Astrocyte (in vitro differentiated cells and primary cell): ENCODE data around the gene ZNF407. TPM values are rescaled to one million over a fixed set of nuclear protein-coding genes. Genes with fewer than 3 reads are reported as not detected.

Experiments
- DNase-seq: peaks from one replicate; pipeline ENCODE4 v3.0.0-alpha.2; 2010; ENCODE audit warnings: low read depth
- FAIRE-seq: peaks from 2 replicates; lab custom pipeline; 2011; peaks lifted over from hg19 to GRCh38; lab: Jason Lieb, UNC
- H2AFZ ChIP-seq: 2 replicates; pipeline ENCODE4 v1.6.0; 2012; ENCODE audit warnings: low read depth, low read length, inconsistent platforms
- H3K27ac ChIP-seq: 2 replicates; pipeline ENCODE4 v1.5.1; 2011; ENCODE audit warnings: low read depth, low read length, inconsistent platforms
- H3K27me3 ChIP-seq: 2 replicates; pipeline ENCODE4 v1.6.0; 2011; ENCODE audit warnings: low read length, inconsistent platforms; ENCODE audit not compliant: insufficient read depth
- H3K36me3 ChIP-seq: 2 replicates; pipeline ENCODE4 v1.5.1; 2011; ENCODE audit warnings: low read length, inconsistent platforms; ENCODE audit not compliant: insufficient read depth
- H3K4me1 ChIP-seq: 2 replicates; pipeline ENCODE4 v1.5.1; 2011; ENCODE audit warnings: low read length, inconsistent platforms; ENCODE audit not compliant: insufficient read depth
- H3K4me2 ChIP-seq: 2 replicates; pipeline ENCODE4 v1.6.0; 2012; ENCODE audit warnings: low read length, inconsistent platforms
- H3K4me3 ChIP-seq: 2 replicates; pipeline ENCODE4 v1.5.1; 2011; ENCODE audit warnings: low read depth, mild to moderate bottlenecking, low read length, inconsistent platforms; ENCODE audit not compliant: insufficient read depth
- H3K79me2 ChIP-seq: 2 replicates; pipeline ENCODE4 v1.6.0; 2012; ENCODE audit warnings: mild to moderate bottlenecking, low read length, inconsistent platforms; ENCODE audit not compliant: insufficient read depth
- H3K9ac ChIP-seq: 2 replicates; pipeline ENCODE4 v1.6.0; 2012; ENCODE audit warnings: mild to moderate bottlenecking, low read length, inconsistent platforms
- H3K9me3 ChIP-seq: 2 replicates; pipeline ENCODE4 v1.5.1; 2012; ENCODE audit warnings: low read depth, mild to moderate bottlenecking, low read length, inconsistent platforms; ENCODE audit not compliant: insufficient read depth
- H4K20me1 ChIP-seq: 2 replicates; pipeline ENCODE4 v1.6.0; 2012; ENCODE audit warnings: low read length, inconsistent platforms; ENCODE audit not compliant: insufficient read depth
- H3K27ac Mint-ChIP-seq: one replicate; pipeline ENCODE4 v1.8.0; 2021; ENCODE audit warnings: mild to moderate bottlenecking, mixed read lengths; ENCODE audit not compliant: unreplicated experiment
- H3K27me3 Mint-ChIP-seq: one replicate; pipeline ENCODE4 v1.8.0; 2021; ENCODE audit warnings: low read depth, mixed read lengths; ENCODE audit not compliant: unreplicated experiment
- H3K36me3 Mint-ChIP-seq: one replicate; pipeline ENCODE4 v1.8.0; 2021; ENCODE audit warnings: low read depth, mixed read lengths; ENCODE audit not compliant: unreplicated experiment
- H3K4me1 Mint-ChIP-seq: one replicate; pipeline ENCODE4 v1.8.0; 2021; ENCODE audit warnings: low read depth, mixed read lengths; ENCODE audit not compliant: unreplicated experiment
- H3K4me3 Mint-ChIP-seq: one replicate; pipeline ENCODE4 v1.8.0; 2021; ENCODE audit warnings: mild to moderate bottlenecking, moderate library complexity, mixed read lengths; ENCODE audit not compliant: unreplicated experiment
- H3K9me3 Mint-ChIP-seq: one replicate; pipeline ENCODE4 v1.8.0; 2021; ENCODE audit warnings: mild to moderate bottlenecking, mixed read lengths; ENCODE audit not compliant: unreplicated experiment
- EZH2 ChIP-seq: IDR thresholded peaks from 2 replicates; pipeline ENCODE4 v1.6.1; 2012; ENCODE audit warnings: mild to moderate bottlenecking, low read length, inconsistent platforms; ENCODE audit not compliant: insufficient read depth
- total RNA-seq: library from RNA; stranded (reverse); gene quantifications from 2 replicates; pipeline ENCODE4 v1.2.1, GENCODE V29; 2021
- TF ChIP-seq, protein P1 (sequence below): IDR thresholded peaks from 2 replicates; pipeline ENCODE4 v1.5.1; 2011; ENCODE audit warnings: low read depth, mild to moderate bottlenecking, inconsistent platforms, low read length, moderate library complexity; ENCODE audit not compliant: insufficient read depth

The ZNF407 gene
- total RNA-seq, 1 donor from 2014 or later, result 13.8 TPM

- Mint-ChIP-seq H3K27ac (no peak overlapping the region), H3K4me3 (no peak overlapping the region), H3K36me3 (no peaks in the 10 kb centered on the region), H3K4me1 (peaks cover 13% of the 10 kb centered on the region), H3K9me3 (no peaks in the 10 kb centered on the region), H3K27me3 (no peaks in the 10 kb centered on the region)
- Histone ChIP-seq H3K4me1 (peaks cover 6% of the 10 kb centered on the region), H3K79me2 (peaks cover 95% of the 10 kb centered on the region), H3K9ac (no peak overlapping the region), H3K27me3 (no peaks in the 10 kb centered on the region), H3K27ac (no peak overlapping the region), H2AFZ (no peak overlapping the region), H3K4me2 (no peak overlapping the region), H4K20me1 (peaks cover 62% of the 10 kb centered on the region), H3K9me3 (no peaks in the 10 kb centered on the region), H3K4me3 (no peak overlapping the region), H3K36me3 (no peaks in the 10 kb centered on the region)
- FAIRE-seq (no peak), DNase-seq (no peak)
- TF ChIP-seq EZH2, result no peak
- TF ChIP-seq, protein P1, sequence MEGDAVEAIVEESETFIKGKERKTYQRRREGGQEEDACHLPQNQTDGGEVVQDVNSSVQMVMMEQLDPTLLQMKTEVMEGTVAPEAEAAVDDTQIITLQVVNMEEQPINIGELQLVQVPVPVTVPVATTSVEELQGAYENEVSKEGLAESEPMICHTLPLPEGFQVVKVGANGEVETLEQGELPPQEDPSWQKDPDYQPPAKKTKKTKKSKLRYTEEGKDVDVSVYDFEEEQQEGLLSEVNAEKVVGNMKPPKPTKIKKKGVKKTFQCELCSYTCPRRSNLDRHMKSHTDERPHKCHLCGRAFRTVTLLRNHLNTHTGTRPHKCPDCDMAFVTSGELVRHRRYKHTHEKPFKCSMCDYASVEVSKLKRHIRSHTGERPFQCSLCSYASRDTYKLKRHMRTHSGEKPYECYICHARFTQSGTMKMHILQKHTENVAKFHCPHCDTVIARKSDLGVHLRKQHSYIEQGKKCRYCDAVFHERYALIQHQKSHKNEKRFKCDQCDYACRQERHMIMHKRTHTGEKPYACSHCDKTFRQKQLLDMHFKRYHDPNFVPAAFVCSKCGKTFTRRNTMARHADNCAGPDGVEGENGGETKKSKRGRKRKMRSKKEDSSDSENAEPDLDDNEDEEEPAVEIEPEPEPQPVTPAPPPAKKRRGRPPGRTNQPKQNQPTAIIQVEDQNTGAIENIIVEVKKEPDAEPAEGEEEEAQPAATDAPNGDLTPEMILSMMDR, result no peak
Measured at GRCh38 chr18:74604361-74604760, 6.7 kb downstream of the ZNF407 start.

GRCh38 chr18:74604774-74605173 is 7.1 kb downstream of the ZNF407 start:
- Mint-ChIP-seq H3K27ac (no peak overlapping the region), H3K9me3 (no peaks in the 10 kb centered on the region), H3K4me1 (peaks cover 13% of the 10 kb centered on the region), H3K36me3 (no peaks in the 10 kb centered on the region), H3K27me3 (no peaks in the 10 kb centered on the region), H3K4me3 (no peak overlapping the region)
- Histone ChIP-seq H3K9ac (no peak overlapping the region), H3K9me3 (no peaks in the 10 kb centered on the region), H3K27ac (no peak overlapping the region), H3K79me2 (peaks cover 94% of the 10 kb centered on the region), H4K20me1 (peaks cover 63% of the 10 kb centered on the region), H3K36me3 (no peaks in the 10 kb centered on the region), H3K4me2 (no peak overlapping the region), H3K4me3 (no peak overlapping the region), H3K4me1 (peaks cover 6% of the 10 kb centered on the region), H3K27me3 (no peaks in the 10 kb centered on the region), H2AFZ (no peak overlapping the region)
- FAIRE-seq (peak; percentile 49), DNase-seq (peak; percentile 63)
- TF ChIP-seq EZH2, result no peak
- TF ChIP-seq, protein P1, result no peak

- Histone ChIP-seq H3K9ac (no peak overlapping the region), H3K27ac (peak overlapping the region; percentile 18), H3K4me2 (no peak overlapping the region), H3K4me1 (peaks cover 6% of the 10 kb centered on the region), H3K36me3 (no peaks in the 10 kb centered on the region), H3K4me3 (no peak overlapping the region), H3K9me3 (no peaks in the 10 kb centered on the region), H3K27me3 (no peaks in the 10 kb centered on the region), H3K79me2 (peaks cover 80% of the 10 kb centered on the region), H4K20me1 (peaks cover 65% of the 10 kb centered on the region), H2AFZ (no peak overlapping the region)
- H3K4me1 Mint-ChIP-seq, result peaks cover 13% of the 10 kb centered on the region
- no peaks in the 10 kb centered on the region for H3K27me3 Mint-ChIP-seq
- FAIRE-seq (peak; percentile 41), DNase-seq (no peak)
- H3K4me3 Mint-ChIP-seq, result no peak overlapping the region
- H3K27ac Mint-ChIP-seq, result no peak overlapping the region
- H3K36me3 Mint-ChIP-seq, result no peaks in the 10 kb centered on the region
- H3K9me3 Mint-ChIP-seq, result no peaks in the 10 kb centered on the region
- TF ChIP-seq, protein P1, result no peak
- TF ChIP-seq EZH2, result no peak
Measured at GRCh38 chr18:74608681-74609080, 11.0 kb downstream of the ZNF407 start.
